Lung microvascular endothelial cell (primary cell): ENCODE measurements around the gene SNX18. TPM values are rescaled to one million over a fixed set of nuclear protein-coding genes. Genes with fewer than 3 reads are reported as not detected.

Experiments used
- DNase-seq, 2 donors: peaks; one replicate each; pipeline versions ENCODE4 v3.0.0 to v3.0.0-alpha.2; 2010; ENCODE audit warnings: low read depth in 2 of 2
- total RNA-seq: library from RNA; depleted of rRNA; stranded (reverse); fragments of >200 nt; gene quantifications from 2 replicates; pipeline ENCODE4 v1.2.1, GENCODE V29; 2014

Gene SNX18
- total RNA-seq, 1 donor from 2014 or later, result 11.3 TPM

GRCh38 chr5:54579591-54580295 lies 62.2 kb downstream of the SNX18 start:
- DNase-seq, result peak in 1 of 2 donors; percentile 2

GRCh38 chr5:54580997-54581811 lies 63.6 kb downstream of the SNX18 start:
- DNase-seq, result no peak

GRCh38 chr5:54581831-54582548 lies 64.4 kb downstream of the SNX18 start:
- no peak for DNase-seq

- no peak for DNase-seq
Measured at GRCh38 chr5:54586336-54586735, 68.8 kb downstream of the SNX18 start.

- no peak for DNase-seq
Measured at GRCh38 chr5:54589786-54590185, 72.2 kb downstream of the SNX18 start.

- no peak for DNase-seq
Measured at GRCh38 chr5:54590824-54591223, 73.3 kb downstream of the SNX18 start.

- no peak for DNase-seq
Measured at GRCh38 chr5:54593779-54594178, 76.2 kb downstream of the SNX18 start.

GRCh38 chr5:54594181-54594580 lies 76.6 kb downstream of the SNX18 start:
- DNase-seq, result no peak

GRCh38 chr5:54595721-54596120 lies 78.2 kb downstream of the SNX18 start:
- DNase-seq, result no peak

Other genes with a start within 250 kb of the SNX18 start
- gene ARL15, start 207.2 kb upstream of the SNX18 start, total RNA-seq, result 35.3 and 44.6 TPM in 2 replicates
- gene HSPB3, start 62.1 kb upstream of the SNX18 start, total RNA-seq, result not detected in 2 replicates